SJSA1 (cell line): ENCODE data around the gene UGT1A5. TPM values are rescaled to one million over a fixed set of nuclear protein-coding genes. Genes with fewer than 3 reads are reported as not detected.

ENCODE experiments used
- DNase-seq, 2 experiments: peaks; one replicate each; pipeline ENCODE4 v3.0.0-alpha.2; 2015 to 2020; ENCODE audit warnings: low spot score in 2 of 2, low read depth in 1 of 2
- H3K27ac ChIP-seq: fragments of 250-450 bp; sonication (Bioruptor Pico); 2 replicates; pipeline ENCODE4 v1.5.1; 2020; ENCODE audit warnings: mild to moderate bottlenecking, moderate library complexity
- H3K27me3 ChIP-seq: fragments of 250-450 bp; sonication (Bioruptor Pico); replicated peaks from 2 replicates; pipeline ENCODE4 v1.5.1; 2020; ENCODE audit warnings: mild to moderate bottlenecking, moderate library complexity
- H3K36me3 ChIP-seq: fragments of 250-450 bp; sonication (Bioruptor Pico); 2 replicates; pipeline ENCODE4 v1.5.1; 2020; ENCODE audit warnings: mild to moderate bottlenecking
- H3K4me1 ChIP-seq: fragments of 250-450 bp; sonication (Bioruptor Pico); replicated peaks from 2 replicates; pipeline ENCODE4 v1.6.1; 2021; ENCODE audit warnings: mild to moderate bottlenecking
- H3K4me3 ChIP-seq: fragments of 250-450 bp; sonication (Bioruptor Pico); 2 replicates; pipeline ENCODE4 v1.5.1; 2020; ENCODE audit warnings: mild to moderate bottlenecking
- H3K9me3 ChIP-seq: fragments of 250-450 bp; sonication (Bioruptor Pico); replicated peaks from 2 replicates; pipeline ENCODE4 v1.5.1; 2020; ENCODE audit warnings: mild to moderate bottlenecking
- total RNA-seq: library from RNA; depleted of rRNA; stranded (reverse); fragments of >200 nt; shearing (Covaris generic); gene quantifications from 2 replicates; pipeline ENCODE4 v1.2.3, GENCODE V29; 2014; rRNA removed

UGT1A5 gene
- total RNA-seq, 1 experiment from 2014 or later: not detected

DNA sequence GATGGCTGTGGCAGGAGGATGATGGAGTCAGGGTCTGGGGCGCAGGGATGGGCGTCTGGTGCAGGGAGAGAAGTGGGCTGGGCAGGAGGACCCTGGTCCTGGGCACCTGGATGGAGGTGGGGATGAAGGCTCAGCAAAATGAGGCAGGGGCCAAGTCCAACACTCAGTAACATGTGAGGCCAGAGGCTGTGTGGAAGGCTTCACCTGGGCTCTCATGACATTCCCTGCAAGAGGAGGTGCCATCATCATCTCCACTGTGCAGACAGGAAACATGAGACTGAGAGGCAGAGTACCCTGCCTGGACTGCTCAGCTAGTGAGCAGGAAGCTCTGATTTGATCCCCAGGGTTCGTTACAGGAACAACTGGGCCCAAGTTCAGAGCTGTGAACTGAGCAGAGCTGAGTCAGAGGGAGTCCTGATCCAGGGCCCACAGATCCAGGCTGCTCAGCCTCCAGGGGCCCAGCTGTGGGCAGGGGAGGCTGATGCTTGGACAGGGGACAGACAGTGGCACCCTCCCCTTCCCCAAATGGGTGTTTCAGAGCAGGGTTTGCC, 104.7 kb downstream of the UGT1A5 start:
- no peaks in the 10 kb centered on the region; the same call in 1 of the 2 replicates for H3K9me3 ChIP-seq
- no peak overlapping the region for H3K4me3 ChIP-seq
- H3K36me3 ChIP-seq: no peaks in the 10 kb centered on the region
- DNase-seq: peak in 1 of 2 experiments; percentile 22
- peaks cover 10% of the 10 kb centered on the region for H3K4me1 ChIP-seq
- H3K27ac ChIP-seq: no peak overlapping the region
- H3K27me3 ChIP-seq: no peaks in the 10 kb centered on the region

- Histone ChIP-seq H3K36me3 (no peaks in the 10 kb centered on the region), H3K27ac (no peak overlapping the region), H3K9me3 (no peaks in the 10 kb centered on the region; the same call in 1 of the 2 replicates), H3K4me3 (no peak overlapping the region), H3K4me1 (peaks cover 10% of the 10 kb centered on the region), H3K27me3 (no peaks in the 10 kb centered on the region)
- DNase-seq: peak in 1 of 2 experiments; percentile 31
Observed at GRCh38 chr2:233817995-233818638, 105.4 kb downstream of the UGT1A5 start.

DNA sequence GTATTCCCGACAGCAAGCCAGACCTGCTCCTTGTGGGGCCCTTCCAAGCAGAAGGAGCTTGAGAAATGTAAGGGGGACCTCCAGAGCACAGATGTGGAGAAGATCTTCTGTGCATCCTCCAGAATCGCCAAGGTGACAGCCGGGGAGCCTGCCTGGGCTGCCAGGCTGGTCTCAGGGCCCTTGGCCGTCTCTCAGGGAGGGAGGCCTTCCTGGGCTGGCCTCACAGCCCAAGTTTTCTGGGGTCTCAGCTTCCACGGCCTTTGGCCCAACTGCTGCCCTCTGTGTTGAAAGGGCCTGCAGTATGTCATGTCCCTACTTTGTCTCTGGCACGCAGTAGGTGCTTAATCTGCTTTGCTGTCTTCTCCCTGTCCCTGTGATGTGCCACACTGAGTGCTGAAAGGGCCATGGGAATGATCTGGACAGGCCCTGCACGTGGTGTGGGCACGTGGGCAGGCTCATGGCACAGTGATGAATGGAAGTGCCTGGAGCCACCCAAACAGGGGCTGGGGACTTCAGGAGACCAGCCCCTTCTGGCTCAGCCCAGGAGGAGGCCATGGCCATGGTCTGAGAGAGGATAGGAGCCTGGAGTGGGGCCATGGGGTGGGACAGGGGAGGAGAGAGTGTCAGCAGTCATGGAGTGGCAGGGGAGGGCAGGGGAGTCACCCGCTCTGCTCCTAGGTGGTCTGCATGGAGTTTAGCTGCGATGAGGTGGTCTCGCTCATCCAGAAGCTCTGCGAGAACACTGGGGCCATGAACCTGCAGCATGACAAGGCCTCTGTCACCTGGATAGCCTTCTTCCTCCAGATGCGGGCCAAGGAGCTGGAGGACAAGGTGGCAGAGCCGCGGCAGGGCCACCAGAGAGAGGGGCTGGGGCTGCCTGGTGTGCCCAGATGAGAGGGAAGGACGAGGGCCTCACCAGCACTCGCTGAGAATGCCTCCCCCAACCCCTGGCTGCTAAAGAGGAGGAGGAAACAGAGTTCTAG, 106.2 kb downstream of the UGT1A5 start:
- H3K27me3 ChIP-seq: no peaks in the 10 kb centered on the region
- H3K4me1 ChIP-seq: peaks cover 10% of the 10 kb centered on the region
- no peak overlapping the region for H3K27ac ChIP-seq
- DNase-seq: peak in 1 of 2 experiments; percentile 35
- no peaks in the 10 kb centered on the region; the same call in 1 of the 2 replicates for H3K9me3 ChIP-seq
- H3K36me3 ChIP-seq: no peaks in the 10 kb centered on the region
- no peak overlapping the region for H3K4me3 ChIP-seq

- Histone ChIP-seq H3K27ac (no peak overlapping the region), H3K4me3 (no peak overlapping the region), H3K27me3 (no peaks in the 10 kb centered on the region), H3K4me1 (peaks cover 10% of the 10 kb centered on the region), H3K9me3 (no peaks in the 10 kb centered on the region; the same call in 1 of the 2 replicates), H3K36me3 (no peaks in the 10 kb centered on the region)
- DNase-seq: peak in 1 of 2 experiments; percentile 38
Observed at GRCh38 chr2:233819884-233820773, 107.4 kb downstream of the UGT1A5 start.

DNA sequence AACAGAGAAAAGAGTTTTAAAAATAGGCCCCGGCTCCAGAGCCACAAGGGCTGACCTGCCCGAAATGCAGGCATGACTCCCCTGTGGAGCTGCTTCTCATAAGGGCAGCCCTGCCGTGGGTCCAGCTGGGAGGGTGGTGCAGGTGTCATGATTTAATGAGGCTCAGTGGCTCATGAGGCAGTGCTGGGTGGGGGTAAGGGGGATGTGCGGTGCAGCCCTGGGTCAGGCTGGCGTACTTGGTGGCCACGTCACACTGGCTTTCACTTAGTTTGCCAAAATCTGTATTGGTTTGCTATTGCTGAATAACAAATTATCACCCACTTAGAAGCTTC, 108.0 kb downstream of the UGT1A5 start:
- no peaks in the 10 kb centered on the region; the same call in 1 of the 2 replicates for H3K9me3 ChIP-seq
- no peaks in the 10 kb centered on the region for H3K27me3 ChIP-seq
- no peak overlapping the region for H3K27ac ChIP-seq
- no peaks in the 10 kb centered on the region for H3K36me3 ChIP-seq
- H3K4me3 ChIP-seq: no peak overlapping the region
- peaks cover 10% of the 10 kb centered on the region for H3K4me1 ChIP-seq
- DNase-seq: no peak

- H3K27ac ChIP-seq: no peak overlapping the region
- no peaks in the 10 kb centered on the region for H3K27me3 ChIP-seq
- H3K36me3 ChIP-seq: no peaks in the 10 kb centered on the region
- H3K4me1 ChIP-seq: peaks cover 9% of the 10 kb centered on the region
- no peak for DNase-seq
- no peaks in the 10 kb centered on the region; the same call in 1 of the 2 replicates for H3K9me3 ChIP-seq
- no peak overlapping the region for H3K4me3 ChIP-seq
Observed at GRCh38 chr2:233821196-233821595, 108.5 kb downstream of the UGT1A5 start.

DNA sequence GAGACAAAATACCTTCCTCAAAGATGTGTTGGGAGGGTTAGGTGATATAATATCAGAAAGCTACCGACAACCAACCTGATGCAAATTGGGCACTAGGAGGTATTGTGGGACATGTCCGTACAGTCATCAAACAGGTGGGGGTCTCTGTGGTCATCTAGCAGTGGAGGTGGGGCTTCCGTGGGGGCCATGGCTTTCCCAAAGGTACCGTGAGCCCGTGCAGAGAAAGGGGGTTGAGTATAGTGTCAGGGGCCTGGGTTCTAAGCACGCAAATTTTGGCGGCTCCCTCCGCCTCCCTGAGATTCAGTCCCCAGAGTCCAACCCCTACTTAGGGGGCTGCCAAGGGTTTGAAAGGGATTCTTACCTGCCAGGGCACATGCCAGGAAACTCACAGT, 109.0 kb downstream of the UGT1A5 start:
- H3K27ac ChIP-seq: no peak overlapping the region
- no peak overlapping the region for H3K4me3 ChIP-seq
- H3K9me3 ChIP-seq: no peaks in the 10 kb centered on the region; the same call in 1 of the 2 replicates
- no peaks in the 10 kb centered on the region for H3K36me3 ChIP-seq
- no peak for DNase-seq
- H3K27me3 ChIP-seq: no peaks in the 10 kb centered on the region
- peaks cover 4% of the 10 kb centered on the region for H3K4me1 ChIP-seq

DNA sequence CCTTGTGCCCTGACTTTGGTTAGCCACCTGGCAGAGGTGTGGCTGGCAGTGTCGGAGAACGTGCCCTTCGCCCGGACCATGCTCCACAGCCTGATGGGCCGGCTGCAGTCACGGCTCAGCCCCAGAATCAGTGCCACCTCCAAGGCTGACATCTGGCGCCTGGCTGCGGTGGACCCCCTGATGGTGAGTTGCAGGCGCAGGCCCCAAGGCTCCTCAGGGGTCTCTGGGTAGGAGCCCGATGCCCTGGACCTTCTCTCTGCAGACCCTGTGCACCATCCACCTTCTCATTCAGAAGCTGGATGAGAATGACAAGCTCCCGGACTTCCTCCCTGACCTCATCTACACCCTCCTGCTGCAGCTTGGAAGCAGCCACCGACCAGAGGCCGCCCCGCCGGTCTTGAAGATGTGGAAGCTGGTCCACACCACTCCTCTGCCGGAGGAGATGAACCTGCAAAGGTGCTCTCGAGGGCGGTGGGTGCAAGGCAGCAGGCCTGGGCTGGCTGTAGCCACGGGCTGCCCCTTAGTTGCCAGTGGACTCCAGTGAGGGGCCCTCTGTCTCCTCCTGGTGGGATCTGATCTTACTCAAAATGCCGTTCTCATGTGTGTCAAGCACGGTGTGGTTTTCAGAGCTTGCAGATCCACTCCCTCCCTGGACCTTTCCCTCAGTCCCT, 109.5 kb downstream of the UGT1A5 start:
- H3K4me1 ChIP-seq: no peaks in the 10 kb centered on the region
- no peaks in the 10 kb centered on the region; the same call in 1 of the 2 replicates for H3K9me3 ChIP-seq
- no peak overlapping the region for H3K27ac ChIP-seq
- peak in 1 of 2 experiments; percentile 41 for DNase-seq
- H3K36me3 ChIP-seq: no peaks in the 10 kb centered on the region
- no peaks in the 10 kb centered on the region for H3K27me3 ChIP-seq
- no peak overlapping the region for H3K4me3 ChIP-seq

Other genes starting within 250 kb of the UGT1A5 start
- 25.4 and 38.0 TPM in 2 replicates for gene USP40, start 146.1 kb upstream of the UGT1A5 start, total RNA-seq
- not detected in 2 replicates for gene UGT1A8, start 95.3 kb upstream of the UGT1A5 start, total RNA-seq
- gene UGT1A10, start 76.5 kb upstream of the UGT1A5 start, total RNA-seq: not detected in 2 replicates
- not detected in 2 replicates for gene UGT1A9, start 41.0 kb upstream of the UGT1A5 start, total RNA-seq
- gene UGT1A7, start 31.0 kb upstream of the UGT1A5 start, total RNA-seq: not detected in 2 replicates
- not detected in 2 replicates for gene UGT1A6, start 20.0 kb upstream of the UGT1A5 start, total RNA-seq
- gene UGT1A4, start 5.8 kb downstream of the UGT1A5 start, total RNA-seq: not detected in 2 replicates
- not detected in 2 replicates for gene UGT1A3, start 16.1 kb downstream of the UGT1A5 start, total RNA-seq
- not detected in 2 replicates for gene UGT1A1, start 47.4 kb downstream of the UGT1A5 start, total RNA-seq
- gene MROH2A, start 65.4 kb downstream of the UGT1A5 start, total RNA-seq: not detected in 2 replicates
- 73.2 and 81.4 TPM in 2 replicates for gene HJURP, start 141.6 kb downstream of the UGT1A5 start, total RNA-seq
- gene TRPM8, start 204.5 kb downstream of the UGT1A5 start, total RNA-seq: 0.03 TPM in 1 of 2 replicates, not detected in the other